ENCODE data around the gene UBALD1.

UBALD1 gene

DNA sequence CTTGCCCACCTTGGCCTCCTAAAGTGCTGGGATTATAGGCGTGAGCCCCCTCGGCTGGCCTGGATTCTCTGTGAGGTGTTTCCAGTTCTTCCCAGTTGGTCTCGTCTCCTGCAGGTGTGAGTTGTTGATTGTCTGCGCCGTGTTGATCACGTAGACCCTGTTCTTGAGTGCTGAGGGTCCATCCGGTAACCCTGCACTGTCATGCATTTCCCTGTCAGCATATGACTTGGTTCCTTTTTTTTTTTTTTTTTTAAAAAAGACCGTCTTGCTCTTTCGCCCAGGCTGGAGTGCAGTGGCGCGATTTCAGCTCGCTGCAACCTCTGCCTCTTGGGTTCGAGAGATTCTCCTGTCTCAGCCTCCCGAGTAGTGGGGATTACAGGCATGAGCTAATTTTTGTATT is 27.2 kb upstream of the UBALD1 start:
- DNase-seq: no peak

- no peak for DNase-seq
Observed at GRCh38 chr16:4641306-4641687, 26.6 kb upstream of the UBALD1 start.

DNA sequence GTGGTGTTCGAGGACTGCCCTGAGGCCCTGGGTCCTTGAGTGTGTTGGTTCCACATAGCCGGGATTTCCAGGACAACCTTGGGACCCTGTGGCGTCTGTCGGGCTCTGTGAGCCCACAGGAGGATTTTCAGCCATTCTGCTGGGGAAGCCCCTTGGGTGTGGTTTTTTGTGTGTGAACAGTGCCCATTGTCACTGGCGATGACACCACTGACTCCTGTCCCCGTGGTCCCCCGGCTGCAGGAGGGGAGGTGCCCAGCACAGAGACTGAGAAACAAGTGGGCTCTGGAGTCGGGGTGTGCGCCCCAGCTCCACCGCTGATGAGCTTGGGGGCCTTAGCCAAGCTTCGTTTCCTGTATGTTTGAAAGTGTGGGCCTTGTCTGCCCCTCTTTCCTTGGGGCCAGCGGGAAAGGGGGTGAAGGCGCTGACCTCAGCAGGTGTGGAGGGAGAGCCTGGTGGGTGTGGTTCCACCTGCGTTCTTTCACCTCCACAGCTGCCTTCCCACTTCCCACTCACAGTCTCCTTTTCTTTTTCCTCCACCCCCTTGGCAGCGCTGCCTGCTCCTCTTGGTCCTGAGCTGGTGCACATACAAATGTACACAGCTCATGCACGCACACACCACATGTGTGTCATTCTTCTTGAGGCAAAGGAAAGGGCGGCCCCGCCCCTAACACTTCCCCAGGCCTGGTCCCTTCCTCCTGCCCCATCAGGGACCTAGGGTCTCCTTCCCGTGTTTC is 26.1 kb upstream of the UBALD1 start:
- DNase-seq: no peak

DNA sequence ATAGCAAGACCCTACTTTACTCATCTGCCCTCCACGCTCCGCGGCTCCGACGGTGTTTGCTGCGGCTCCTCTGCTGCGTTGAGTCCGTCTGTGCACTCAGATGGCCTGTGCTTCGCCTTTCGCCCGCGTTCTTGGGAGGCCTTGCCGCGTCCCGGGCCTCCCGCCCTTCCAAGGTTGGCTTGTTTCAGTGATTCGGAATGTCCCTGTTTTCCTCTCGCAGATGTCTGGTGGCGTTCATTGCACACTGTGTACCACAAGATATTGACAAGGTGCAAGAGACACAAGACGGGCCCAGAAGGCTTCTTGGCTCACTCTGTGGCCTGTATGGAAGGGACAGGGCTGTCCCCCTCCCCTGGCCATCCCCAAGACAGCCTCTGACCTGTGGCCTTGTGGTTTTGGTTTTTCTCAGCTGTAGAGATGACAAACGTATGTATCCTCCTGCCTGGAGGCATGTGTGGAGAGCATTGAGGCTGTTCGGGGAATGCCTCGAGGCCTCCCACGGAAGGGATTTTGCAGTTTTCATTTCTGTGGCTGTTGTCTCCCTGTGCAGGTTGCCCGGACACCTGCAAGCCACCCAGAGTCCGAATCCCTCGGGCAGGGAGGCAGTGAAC is 25.3 kb upstream of the UBALD1 start:
- DNase-seq: no peak

DNA sequence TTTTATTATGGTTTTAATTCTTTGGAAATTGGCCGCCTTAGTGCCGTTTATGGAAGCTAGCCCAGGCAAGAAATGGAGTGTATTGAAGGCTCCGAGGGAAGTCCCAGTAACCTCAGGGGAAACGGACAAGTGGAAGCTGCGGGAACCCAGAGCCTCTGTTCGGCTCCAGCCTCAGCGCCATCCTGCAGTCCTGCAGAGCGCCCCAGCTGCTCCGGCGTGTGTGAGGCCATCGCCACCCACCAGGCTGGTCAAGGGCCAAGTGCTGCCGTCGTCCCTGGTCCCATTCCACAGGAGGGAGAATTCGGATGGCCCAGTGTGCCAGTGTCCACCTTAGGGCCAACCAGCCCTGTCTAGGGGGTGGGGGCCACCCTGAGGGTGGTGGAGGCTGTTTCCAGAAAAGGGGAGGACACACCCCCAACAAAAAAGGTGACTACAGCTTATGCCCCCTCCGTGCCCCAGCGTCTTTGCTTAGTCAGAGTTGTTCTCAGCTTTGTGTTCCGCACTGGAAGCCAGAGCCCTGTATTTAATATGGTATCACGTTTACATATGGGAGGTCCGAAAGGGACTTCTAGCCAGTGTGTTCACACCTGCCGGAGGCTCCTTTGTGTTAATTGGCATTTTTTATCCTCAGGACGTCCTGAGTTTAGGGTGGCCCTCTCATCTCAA is 22.9 kb upstream of the UBALD1 start:
- no peak for DNase-seq

- no peak for DNase-seq
Observed at GRCh38 chr16:4636196-4636595, 21.5 kb upstream of the UBALD1 start.

GRCh38 chr16:4634768-4635167 is 20.1 kb upstream of the UBALD1 start:
- no peak for DNase-seq

- no peak for DNase-seq
Observed at GRCh38 chr16:4633910-4634635, 19.4 kb upstream of the UBALD1 start.

GRCh38 chr16:4631444-4631843 is 16.8 kb upstream of the UBALD1 start:
- DNase-seq: no peak

GRCh38 chr16:4628283-4628682 is 13.6 kb upstream of the UBALD1 start:
- DNase-seq: no peak

DNA sequence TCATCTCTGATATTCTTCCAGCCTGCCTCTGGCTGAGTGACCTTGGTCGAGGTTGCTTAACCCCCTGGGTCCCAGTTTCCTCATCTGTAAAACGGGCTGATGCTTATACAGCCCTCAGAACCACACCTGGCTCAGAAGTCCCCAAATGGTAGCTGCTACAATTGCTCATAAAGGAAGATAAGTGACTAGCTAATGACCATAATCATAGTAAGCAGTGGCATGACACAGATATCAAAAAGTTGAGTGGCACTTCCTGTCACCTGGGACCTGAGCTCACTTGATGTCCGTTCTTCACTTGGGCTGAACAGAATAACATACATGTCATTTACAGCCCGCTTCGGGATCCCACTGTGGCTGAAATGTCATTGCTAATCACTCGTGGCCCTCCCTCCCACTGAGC is 11.7 kb upstream of the UBALD1 start:
- DNase-seq: no peak

- no peak for DNase-seq
Observed at GRCh38 chr16:4625560-4626159, 11.0 kb upstream of the UBALD1 start.

GRCh38 chr16:4624827-4625559 is 10.3 kb upstream of the UBALD1 start:
- peak; percentile 49 to 69 (median 53) for DNase-seq

GRCh38 chr16:4624015-4624826 is 9.5 kb upstream of the UBALD1 start, which contains the start of gene MGRN1:
MGRN1 (plus strand) TSS chr16:4624826; CDS start chr16:4624961, 135 bp downstream.
- DNase-seq: peak; percentile 81 to 97 (median 88)

DNA sequence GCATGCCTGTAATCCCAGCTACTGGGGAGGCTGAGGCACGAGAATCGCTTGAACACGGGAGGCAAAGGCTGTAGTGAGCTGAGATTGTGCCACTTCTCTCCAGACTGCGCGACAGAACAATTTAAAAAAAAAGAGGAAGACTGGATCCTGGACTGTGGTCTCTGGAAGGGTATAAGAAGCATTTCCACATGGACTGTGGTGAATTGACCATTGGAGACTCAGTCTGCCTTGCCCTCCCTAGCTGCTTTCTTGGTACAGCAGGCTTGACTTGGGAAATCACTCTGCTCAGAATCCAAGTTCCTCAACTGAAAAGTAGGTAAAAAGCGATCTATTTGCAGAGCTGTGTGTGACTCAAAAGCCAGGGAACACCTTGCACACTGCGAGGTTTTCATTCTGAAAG is 8.9 kb upstream of the UBALD1 start:
- DNase-seq: no peak

- DNase-seq: no peak
Observed at GRCh38 chr16:4618645-4619418, 4.1 kb upstream of the UBALD1 start.

- DNase-seq: no peak
Observed at GRCh38 chr16:4617880-4618279, 3.2 kb upstream of the UBALD1 start.

GRCh38 chr16:4616047-4616811 is 1.5 kb upstream of the UBALD1 start:
- peak; percentile 97 to 100 (median 98) for DNase-seq

DNA sequence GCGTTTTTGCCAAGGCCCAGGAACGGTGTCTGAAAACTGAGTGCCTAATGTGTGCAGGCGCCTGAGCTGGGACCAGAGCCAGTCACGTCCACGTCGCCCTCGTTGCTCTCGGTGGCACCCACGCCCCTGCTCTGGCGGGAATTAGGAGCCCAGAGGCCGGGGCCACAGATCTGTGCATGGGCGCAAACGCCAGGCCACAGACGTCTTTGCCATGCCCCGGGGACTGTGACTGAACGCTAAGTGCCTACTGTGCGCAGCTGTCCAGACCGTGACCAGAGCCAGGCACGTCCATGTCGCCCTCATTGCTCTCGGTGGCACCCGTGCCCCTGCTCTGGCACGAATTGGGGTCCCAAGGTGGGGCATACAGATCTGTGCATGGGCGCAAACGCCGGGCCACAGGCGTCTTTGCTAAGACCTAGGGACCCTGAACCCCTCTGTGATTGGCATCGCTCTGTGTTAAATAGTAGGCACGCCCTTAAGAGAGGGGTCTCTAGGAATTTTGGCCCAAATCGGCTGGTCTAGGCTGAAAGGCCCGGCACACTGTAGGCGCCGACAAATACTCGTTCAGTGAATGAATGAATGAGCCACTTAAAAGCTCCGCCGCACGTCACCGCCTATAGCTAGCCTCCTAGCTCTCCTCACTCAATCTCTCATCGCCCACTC is 827 bp upstream of the UBALD1 start:
- DNase-seq: peak in 1 of 5 donors; percentile 18
